Measurements from ENCODE around the gene GPC5.

GPC5 gene

GRCh38 chr13:92564942-92565341, 1166.5 kb downstream of the GPC5 start:
- H3K79me2 ChIP-seq (ENCODE audit: insufficient read depth, low read depth): no peaks in the 10 kb centered on the region
- TF ChIP-seq, protein P1, sequence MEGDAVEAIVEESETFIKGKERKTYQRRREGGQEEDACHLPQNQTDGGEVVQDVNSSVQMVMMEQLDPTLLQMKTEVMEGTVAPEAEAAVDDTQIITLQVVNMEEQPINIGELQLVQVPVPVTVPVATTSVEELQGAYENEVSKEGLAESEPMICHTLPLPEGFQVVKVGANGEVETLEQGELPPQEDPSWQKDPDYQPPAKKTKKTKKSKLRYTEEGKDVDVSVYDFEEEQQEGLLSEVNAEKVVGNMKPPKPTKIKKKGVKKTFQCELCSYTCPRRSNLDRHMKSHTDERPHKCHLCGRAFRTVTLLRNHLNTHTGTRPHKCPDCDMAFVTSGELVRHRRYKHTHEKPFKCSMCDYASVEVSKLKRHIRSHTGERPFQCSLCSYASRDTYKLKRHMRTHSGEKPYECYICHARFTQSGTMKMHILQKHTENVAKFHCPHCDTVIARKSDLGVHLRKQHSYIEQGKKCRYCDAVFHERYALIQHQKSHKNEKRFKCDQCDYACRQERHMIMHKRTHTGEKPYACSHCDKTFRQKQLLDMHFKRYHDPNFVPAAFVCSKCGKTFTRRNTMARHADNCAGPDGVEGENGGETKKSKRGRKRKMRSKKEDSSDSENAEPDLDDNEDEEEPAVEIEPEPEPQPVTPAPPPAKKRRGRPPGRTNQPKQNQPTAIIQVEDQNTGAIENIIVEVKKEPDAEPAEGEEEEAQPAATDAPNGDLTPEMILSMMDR (conservative IDR thresholded peaks at IDR 0.05; ENCODE audit: low read depth, low read length): no peak

DNA sequence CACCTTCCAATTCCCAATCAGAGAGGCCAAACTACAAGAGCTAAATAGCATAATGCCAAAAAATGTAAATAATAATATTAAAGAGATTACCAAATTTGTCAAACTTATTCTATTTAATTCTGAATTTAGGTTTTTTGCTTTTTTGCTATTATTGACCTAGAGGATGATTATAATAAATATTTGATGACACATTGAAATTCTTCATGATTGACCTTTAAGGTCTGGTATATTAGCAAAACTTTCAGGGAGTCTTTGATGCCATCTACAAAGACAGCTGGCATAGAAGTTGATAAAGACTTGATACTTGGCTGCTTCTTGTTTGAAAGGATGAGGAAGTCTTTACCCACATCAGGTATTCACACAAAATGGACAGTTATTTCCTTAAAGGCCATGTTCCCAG, 1168.3 kb downstream of the GPC5 start:
- Histone ChIP-seq H2AFZ (ENCODE audit: low read depth) (no peak overlapping the region), H3K27me3 (ENCODE audit: insufficient read depth, low read depth) (no peaks in the 10 kb centered on the region), H3K4me3 (IDR thresholded peaks at IDR 0.05; ENCODE audit: insufficient read depth, low read depth, low read length) (no peak overlapping the region), H3K9ac (no peak overlapping the region), H3K27ac (no peak overlapping the region), H3K79me2 (ENCODE audit: insufficient read depth, low read depth) (no peaks in the 10 kb centered on the region), H4K20me1 (ENCODE audit: insufficient read depth) (no peaks in the 10 kb centered on the region), H3K4me2 (no peak overlapping the region), H3K36me3 (ENCODE audit: insufficient read depth) (no peaks in the 10 kb centered on the region), H3K4me1 (ENCODE audit: low read depth, poor library complexity, severe bottlenecking) (no peaks in the 10 kb centered on the region)
- TF ChIP-seq, protein P1 (conservative IDR thresholded peaks at IDR 0.05; ENCODE audit: low read depth, low read length): no peak

More at GRCh38 chr13:92564942-92565341, 1166.5 kb downstream of the GPC5 start:
- Histone ChIP-seq H3K36me3 (ENCODE audit: insufficient read depth) (no peaks in the 10 kb centered on the region), H2AFZ (ENCODE audit: low read depth) (no peak overlapping the region), H3K9ac (no peak overlapping the region), H3K4me2 (no peak overlapping the region), H4K20me1 (ENCODE audit: insufficient read depth) (no peaks in the 10 kb centered on the region), H3K4me3 (IDR thresholded peaks at IDR 0.05; ENCODE audit: insufficient read depth, low read depth, low read length) (no peak overlapping the region), H3K27me3 (ENCODE audit: insufficient read depth, low read depth) (no peaks in the 10 kb centered on the region), H3K27ac (no peak overlapping the region), H3K4me1 (ENCODE audit: low read depth, poor library complexity, severe bottlenecking) (no peaks in the 10 kb centered on the region)

DNA sequence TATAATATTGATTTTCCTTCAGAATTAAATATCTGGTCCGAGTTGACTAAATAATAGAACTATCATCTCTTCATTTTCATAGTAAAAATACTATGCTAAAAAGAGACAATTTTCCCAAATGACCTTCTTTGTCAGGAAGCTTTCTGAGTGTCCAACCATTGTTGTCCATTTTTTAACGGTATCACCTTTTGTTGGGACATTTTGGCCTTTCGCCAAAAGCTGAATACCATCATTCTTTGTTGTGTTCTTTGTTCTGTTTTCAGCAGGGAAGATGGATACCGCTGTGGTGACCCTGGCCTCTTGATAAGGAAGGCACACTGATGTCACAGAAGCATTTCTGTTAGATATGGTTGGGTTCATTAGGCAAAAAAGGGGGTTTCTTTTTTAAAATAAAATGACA, 1173.8 kb downstream of the GPC5 start:
- H3K9ac ChIP-seq: no peak overlapping the region
- H3K79me2 ChIP-seq (ENCODE audit: insufficient read depth, low read depth): no peaks in the 10 kb centered on the region
- no peaks in the 10 kb centered on the region for H3K27me3 ChIP-seq (ENCODE audit: insufficient read depth, low read depth)
- no peak overlapping the region for H3K4me3 ChIP-seq (IDR thresholded peaks at IDR 0.05; ENCODE audit: insufficient read depth, low read depth, low read length)
- no peaks in the 10 kb centered on the region for H3K36me3 ChIP-seq (ENCODE audit: insufficient read depth)
- no peak overlapping the region for H3K4me2 ChIP-seq
- TF ChIP-seq, protein P1 (conservative IDR thresholded peaks at IDR 0.05; ENCODE audit: low read depth, low read length): no peak
- no peaks in the 10 kb centered on the region for H4K20me1 ChIP-seq (ENCODE audit: insufficient read depth)
- H2AFZ ChIP-seq (ENCODE audit: low read depth): no peak overlapping the region
- H3K27ac ChIP-seq: no peak overlapping the region
- no peaks in the 10 kb centered on the region for H3K4me1 ChIP-seq (ENCODE audit: low read depth, poor library complexity, severe bottlenecking)

DNA sequence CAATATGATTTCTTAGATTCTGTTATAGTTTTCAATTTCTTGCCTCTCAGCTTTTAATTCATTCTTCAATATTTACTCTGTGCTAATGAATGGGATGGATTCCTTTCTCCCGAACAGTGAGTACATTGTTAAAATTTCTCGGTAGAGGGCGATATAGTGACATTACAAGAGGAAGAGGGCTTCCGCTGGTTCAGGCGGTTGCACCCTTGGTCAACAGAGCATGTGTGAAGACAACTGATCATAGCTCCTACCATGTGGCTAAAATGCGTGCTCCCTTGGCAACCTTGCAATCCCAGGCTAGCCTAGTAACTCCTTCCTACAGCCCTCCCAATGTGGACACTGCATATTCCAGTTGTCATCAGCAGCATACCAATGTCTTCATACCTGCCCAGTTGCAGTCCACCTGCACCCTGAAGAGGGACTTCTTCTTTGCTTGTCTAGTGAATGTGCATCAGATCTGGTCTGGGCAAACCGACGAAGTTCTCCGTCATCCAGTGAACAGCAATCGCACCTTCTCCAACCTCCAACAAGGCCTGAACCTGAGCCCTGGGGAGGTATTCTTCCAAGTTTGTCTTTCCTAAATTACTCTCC, 1175.1 kb downstream of the GPC5 start:
- TF ChIP-seq, protein P1 (conservative IDR thresholded peaks at IDR 0.05; ENCODE audit: low read depth, low read length): no peak
- H3K9ac ChIP-seq: no peak overlapping the region
- H4K20me1 ChIP-seq (ENCODE audit: insufficient read depth): no peaks in the 10 kb centered on the region
- H3K36me3 ChIP-seq (ENCODE audit: insufficient read depth): no peaks in the 10 kb centered on the region
- no peak overlapping the region for H3K4me2 ChIP-seq
- no peak overlapping the region for H3K4me3 ChIP-seq (IDR thresholded peaks at IDR 0.05; ENCODE audit: insufficient read depth, low read depth, low read length)
- H3K27me3 ChIP-seq (ENCODE audit: insufficient read depth, low read depth): no peaks in the 10 kb centered on the region
- H3K27ac ChIP-seq: no peak overlapping the region
- no peaks in the 10 kb centered on the region for H3K4me1 ChIP-seq (ENCODE audit: low read depth, poor library complexity, severe bottlenecking)
- no peaks in the 10 kb centered on the region for H3K79me2 ChIP-seq (ENCODE audit: insufficient read depth, low read depth)
- no peak overlapping the region for H2AFZ ChIP-seq (ENCODE audit: low read depth)
